ENCODE data around the gene JPT2.

Gene JPT2

GRCh38 chr16:1729026-1729425 is 50.9 kb downstream of the JPT2 start:
- Histone ChIP-seq H3K18ac (ENCODE audit: low read length) (no peak overlapping the region), H2BK120ac (ENCODE audit: insufficient read depth, low read length, poor library complexity) (no peak overlapping the region), H4K12ac (ENCODE audit: low read depth, low read length) (no peak overlapping the region), H3K9ac (ENCODE audit: low read length) (no peak overlapping the region), H2BK5ac (ENCODE audit: low read depth, low read length, poor library complexity) (no peak overlapping the region), H2BK12ac (ENCODE audit: low read length) (no peak overlapping the region), H3K79me2 (ENCODE audit: control insufficient read depth, insufficient read depth, low read length, poor library complexity) (no peaks in the 10 kb centered on the region), H3K4me3 (ENCODE audit: low read depth, low read length) (no peak overlapping the region), H4K91ac (ENCODE audit: low read depth, low read length) (no peak overlapping the region), H4K8ac (ENCODE audit: low read depth, low read length) (no peak overlapping the region), H3K4me1 (ENCODE audit: control insufficient read depth in 1 of 2, insufficient read depth in 2 of 2, low read length in 2 of 2) (no peaks in the 10 kb centered on the region), H3K4me2 (ENCODE audit: low read length) (no peak overlapping the region), H3K4ac (ENCODE audit: low read depth, low read length) (no peak overlapping the region), H3K27me3 (ENCODE audit: insufficient read depth, low read length) (no peaks in the 10 kb centered on the region), H3K23ac (ENCODE audit: low read length) (no peak overlapping the region), H3K14ac (ENCODE audit: low read length) (no peak overlapping the region), H3K27ac (ENCODE audit: low read depth, low read length) (no peak overlapping the region), H2AK5ac (ENCODE audit: low read length) (no peak overlapping the region), H3K79me1 (ENCODE audit: low read length) (no peaks in the 10 kb centered on the region), H3K36me3 (ENCODE audit: control insufficient read depth in 1 of 2, insufficient read depth in 2 of 2, low read length in 2 of 2) (peaks cover 57 to 59% of the 10 kb centered on the region in 2 experiments), H2AFZ (ENCODE audit: insufficient read depth, low read length, poor library complexity) (no peak overlapping the region), H3K9me3 (ENCODE audit: insufficient read depth, low read depth, low read length) (peaks cover 7% of the 10 kb centered on the region)
- no peak for DNase-seq
- no CpG with 5 or more reads among the region's 18 CpGs for WGBS (ENCODE audit: extremely low coverage, insufficient coverage, insufficient read length)

- Histone ChIP-seq H3K4ac (ENCODE audit: low read depth, low read length) (no peak overlapping the region), H3K18ac (ENCODE audit: low read length) (no peak overlapping the region)
These were observed 51.4 kb downstream of the JPT2 start for GRCh38 chr16:1729445-1729844.

GRCh38 chr16:1731073-1731472 is 53.0 kb downstream of the JPT2 start:
- no peak overlapping the region for H3K9ac ChIP-seq (ENCODE audit: low read length)
- H4K91ac ChIP-seq (ENCODE audit: low read depth, low read length), result no peak overlapping the region
- no peak overlapping the region for H3K4me3 ChIP-seq (ENCODE audit: low read depth, low read length)
- H3K18ac ChIP-seq (ENCODE audit: low read length), result no peak overlapping the region
- no peak overlapping the region for H2BK12ac ChIP-seq (ENCODE audit: low read length)
- DNase-seq, result no peak
- no peaks in the 10 kb centered on the region for H3K79me2 ChIP-seq (ENCODE audit: control insufficient read depth, insufficient read depth, low read length, poor library complexity)
- H2AFZ ChIP-seq (ENCODE audit: insufficient read depth, low read length, poor library complexity), result no peak overlapping the region
- no peak overlapping the region for H2BK120ac ChIP-seq (ENCODE audit: insufficient read depth, low read length, poor library complexity)
- no peaks in the 10 kb centered on the region for H3K27me3 ChIP-seq (ENCODE audit: insufficient read depth, low read length)
- H4K12ac ChIP-seq (ENCODE audit: low read depth, low read length), result no peak overlapping the region
- no peaks in the 10 kb centered on the region for H3K4me1 ChIP-seq (ENCODE audit: control insufficient read depth in 1 of 2, insufficient read depth in 2 of 2, low read length in 2 of 2)
- no peak overlapping the region for H3K27ac ChIP-seq (ENCODE audit: low read depth, low read length)
- H3K9me3 ChIP-seq (ENCODE audit: insufficient read depth, low read depth, low read length), result peaks cover 19% of the 10 kb centered on the region
- H3K4ac ChIP-seq (ENCODE audit: low read depth, low read length), result no peak overlapping the region
- no peak overlapping the region for H2AK5ac ChIP-seq (ENCODE audit: low read length)
- H3K23ac ChIP-seq (ENCODE audit: low read length), result no peak overlapping the region
- no peak overlapping the region for H2BK5ac ChIP-seq (ENCODE audit: low read depth, low read length, poor library complexity)
- peaks cover 56 to 68% of the 10 kb centered on the region in 2 experiments for H3K36me3 ChIP-seq (ENCODE audit: control insufficient read depth in 1 of 2, insufficient read depth in 2 of 2, low read length in 2 of 2)
- H3K4me2 ChIP-seq (ENCODE audit: low read length), result no peak overlapping the region
- no peak overlapping the region for H4K8ac ChIP-seq (ENCODE audit: low read depth, low read length)
- no CpG with 5 or more reads among the region's 7 CpGs for whole genome bisulfite sequencing (ENCODE audit: extremely low coverage, insufficient coverage, insufficient read length)
- no peaks in the 10 kb centered on the region for H3K79me1 ChIP-seq (ENCODE audit: low read length)
- no peak overlapping the region for H3K14ac ChIP-seq (ENCODE audit: low read length)

More at GRCh38 chr16:1729445-1729844, 51.4 kb downstream of the JPT2 start:
- no CpG with 5 or more reads among the region's 35 CpGs for WGBS (ENCODE audit: extremely low coverage, insufficient coverage, insufficient read length)
- no peak overlapping the region for H2BK5ac ChIP-seq (ENCODE audit: low read depth, low read length, poor library complexity)
- H3K27me3 ChIP-seq (ENCODE audit: insufficient read depth, low read length), result no peaks in the 10 kb centered on the region
- H3K79me2 ChIP-seq (ENCODE audit: control insufficient read depth, insufficient read depth, low read length, poor library complexity), result no peaks in the 10 kb centered on the region
- H3K4me3 ChIP-seq (ENCODE audit: low read depth, low read length), result no peak overlapping the region
- H2BK12ac ChIP-seq (ENCODE audit: low read length), result no peak overlapping the region
- no peak overlapping the region for H2AFZ ChIP-seq (ENCODE audit: insufficient read depth, low read length, poor library complexity)
- no peak overlapping the region for H3K9ac ChIP-seq (ENCODE audit: low read length)
- no peak overlapping the region for H3K27ac ChIP-seq (ENCODE audit: low read depth, low read length)
- no peak overlapping the region for H2BK120ac ChIP-seq (ENCODE audit: insufficient read depth, low read length, poor library complexity)
- H4K8ac ChIP-seq (ENCODE audit: low read depth, low read length), result no peak overlapping the region
- H3K9me3 ChIP-seq (ENCODE audit: insufficient read depth, low read depth, low read length), result peaks cover 5% of the 10 kb centered on the region
- no peak overlapping the region for H3K4me2 ChIP-seq (ENCODE audit: low read length)
- H3K23ac ChIP-seq (ENCODE audit: low read length), result no peak overlapping the region
- peaks cover 57 to 63% of the 10 kb centered on the region in 2 experiments for H3K36me3 ChIP-seq (ENCODE audit: control insufficient read depth in 1 of 2, insufficient read depth in 2 of 2, low read length in 2 of 2)
- H2AK5ac ChIP-seq (ENCODE audit: low read length), result no peak overlapping the region
- no peaks in the 10 kb centered on the region for H3K79me1 ChIP-seq (ENCODE audit: low read length)
- no peak overlapping the region for H3K14ac ChIP-seq (ENCODE audit: low read length)
- H4K12ac ChIP-seq (ENCODE audit: low read depth, low read length), result no peak overlapping the region
- DNase-seq, result no peak
- no peaks in the 10 kb centered on the region for H3K4me1 ChIP-seq (ENCODE audit: control insufficient read depth in 1 of 2, insufficient read depth in 2 of 2, low read length in 2 of 2)
- no peak overlapping the region for H4K91ac ChIP-seq (ENCODE audit: low read depth, low read length)

- H3K23ac ChIP-seq (ENCODE audit: low read length), result no peak overlapping the region
- H3K9ac ChIP-seq (ENCODE audit: low read length), result no peak overlapping the region
- DNase-seq, result peak; percentile 53 to 90
- no peak overlapping the region for H2AK5ac ChIP-seq (ENCODE audit: low read length)
- no peaks in the 10 kb centered on the region for H3K4me1 ChIP-seq (ENCODE audit: control insufficient read depth in 1 of 2, insufficient read depth in 2 of 2, low read length in 2 of 2)
- no peak overlapping the region for H2BK12ac ChIP-seq (ENCODE audit: low read length)
- H2BK5ac ChIP-seq (ENCODE audit: low read depth, low read length, poor library complexity), result no peak overlapping the region
- peaks cover 56 to 66% of the 10 kb centered on the region in 2 experiments for H3K36me3 ChIP-seq (ENCODE audit: control insufficient read depth in 1 of 2, insufficient read depth in 2 of 2, low read length in 2 of 2)
- no peak overlapping the region for H4K12ac ChIP-seq (ENCODE audit: low read depth, low read length)
- H3K27ac ChIP-seq (ENCODE audit: low read depth, low read length), result no peak overlapping the region
- no peaks in the 10 kb centered on the region for H3K27me3 ChIP-seq (ENCODE audit: insufficient read depth, low read length)
- no peak overlapping the region for H2BK120ac ChIP-seq (ENCODE audit: insufficient read depth, low read length, poor library complexity)
- peaks cover 24% of the 10 kb centered on the region for H3K9me3 ChIP-seq (ENCODE audit: insufficient read depth, low read depth, low read length)
- no peak overlapping the region for H3K4me2 ChIP-seq (ENCODE audit: low read length)
- no peak overlapping the region for H3K4me3 ChIP-seq (ENCODE audit: low read depth, low read length)
- H2AFZ ChIP-seq (ENCODE audit: insufficient read depth, low read length, poor library complexity), result no peak overlapping the region
- no peaks in the 10 kb centered on the region for H3K79me1 ChIP-seq (ENCODE audit: low read length)
- no peak overlapping the region for H3K4ac ChIP-seq (ENCODE audit: low read depth, low read length)
- no peak overlapping the region for H4K8ac ChIP-seq (ENCODE audit: low read depth, low read length)
- H4K91ac ChIP-seq (ENCODE audit: low read depth, low read length), result no peak overlapping the region
- H3K14ac ChIP-seq (ENCODE audit: low read length), result no peak overlapping the region
- H3K79me2 ChIP-seq (ENCODE audit: control insufficient read depth, insufficient read depth, low read length, poor library complexity), result no peaks in the 10 kb centered on the region
- H3K18ac ChIP-seq (ENCODE audit: low read length), result no peak overlapping the region
- WGBS (ENCODE audit: extremely low coverage, insufficient coverage, insufficient read length), result no CpG with 5 or more reads among the region's 7 CpGs
These were observed 53.5 kb downstream of the JPT2 start for GRCh38 chr16:1731603-1732002.

Data from trophoblast cell (in vitro differentiated cells and primary cell).